Fibroblast of villous mesenchyme (primary cell): ENCODE results near the gene GADD45GIP1. TPM values are rescaled to one million over a fixed set of nuclear protein-coding genes. Genes with fewer than 3 reads are reported as not detected.
A peak's percentile ranks its signal among the peaks of the same experiment; 100 is the strongest.

ENCODE experiments used
- DNase-seq: peaks from one replicate; pipeline ENCODE4 v3.0.0-alpha.2; 2010; ENCODE audit warnings: low read depth
- H3K4me3 ChIP-seq: 2 replicates; pipeline ENCODE4 v1.5.1; 2011; ENCODE audit warnings: low read depth, mild to moderate bottlenecking, low read length
- CTCF ChIP-seq: IDR thresholded peaks from 2 replicates; pipeline ENCODE4 v1.5.1; 2012; ENCODE audit warnings: low read depth, mild to moderate bottlenecking, low read length; ENCODE audit not compliant: insufficient read depth
- total RNA-seq: library from RNA; depleted of rRNA; stranded (reverse); fragments of >200 nt; gene quantifications from 2 replicates; pipeline ENCODE4 v1.2.3, GENCODE V29; 2012

Gene GADD45GIP1
- total RNA-seq, 1 donor, result 18.6 TPM

GRCh38 chr19:12974301-12975220 lies 17.5 kb upstream of the GADD45GIP1 start:
- no peak for TF ChIP-seq CTCF
- no peak for DNase-seq
- no peak overlapping the region for H3K4me3 ChIP-seq

- H3K4me3 ChIP-seq, result no peak overlapping the region
- no peak for DNase-seq
- TF ChIP-seq CTCF, result no peak
Measured at GRCh38 chr19:12973236-12973635, 16.2 kb upstream of the GADD45GIP1 start.

DNA sequence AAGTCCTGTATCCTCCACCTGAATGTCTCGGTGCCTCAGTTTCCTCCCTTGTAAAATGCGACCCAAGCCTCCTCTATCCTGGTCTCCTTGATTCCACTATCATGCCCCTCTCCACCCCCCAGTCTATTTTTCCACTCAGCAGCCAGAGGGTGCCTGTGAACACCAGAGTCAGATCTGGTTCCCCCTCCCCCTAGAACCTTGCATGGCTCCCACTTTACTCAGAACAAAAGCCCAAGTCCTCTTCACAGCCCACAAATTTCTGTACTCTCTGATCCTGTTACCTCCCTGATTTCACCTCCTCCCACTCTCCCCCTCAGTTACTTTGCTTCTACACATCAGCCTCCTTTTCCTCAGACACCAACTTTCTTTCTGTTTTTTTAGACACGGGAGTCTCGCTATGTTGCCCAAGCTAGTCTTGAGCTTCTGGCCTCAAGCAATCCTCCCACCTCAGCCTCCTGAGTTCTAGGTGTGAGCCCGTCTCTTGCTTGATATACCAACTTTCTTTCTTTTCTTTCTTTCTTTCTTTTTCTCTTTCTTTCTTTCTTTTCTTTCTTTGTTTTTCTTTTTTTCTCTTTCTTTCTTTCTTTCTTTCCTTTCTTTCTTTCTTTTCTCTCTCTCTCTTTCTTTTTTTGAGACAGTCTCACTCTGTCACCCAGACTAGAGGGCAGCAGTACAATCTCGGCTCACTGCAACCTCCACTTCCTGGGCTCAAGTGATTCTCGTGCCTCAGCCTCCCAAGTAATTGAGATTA lies 13.2 kb upstream of the GADD45GIP1 start:
- no peak overlapping the region for H3K4me3 ChIP-seq
- TF ChIP-seq CTCF, result no peak
- DNase-seq, result no peak

- no peak for DNase-seq
- no peak within 1 kb of the TSS for H3K4me3 ChIP-seq
- no peak for TF ChIP-seq CTCF
Measured at GRCh38 chr19:12969292-12969988, 12.4 kb upstream of the GADD45GIP1 start, which contains the start of gene DAND5. Gene DAND5 (plus strand): TSS chr19:12969576. CDS start chr19:12969661, 85 bp downstream.

DNA sequence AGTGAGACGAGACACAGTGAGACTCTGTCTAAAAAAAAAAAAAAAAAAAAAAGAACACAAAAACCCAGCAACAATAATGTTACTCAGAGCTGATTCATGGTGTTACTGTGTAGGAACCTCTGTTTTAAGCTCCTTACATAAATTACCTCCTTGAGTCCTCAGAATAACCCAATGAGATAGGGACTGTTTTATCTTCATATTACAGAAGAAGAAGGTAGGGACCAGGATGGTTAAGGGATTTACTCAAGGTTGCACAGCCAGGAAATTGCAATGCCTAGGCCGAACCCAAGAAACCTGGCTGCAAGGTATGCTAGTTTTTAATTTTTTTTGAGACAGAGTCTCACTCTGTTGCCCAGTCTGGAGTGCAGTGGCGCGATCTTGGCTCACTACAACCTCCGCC lies 10.9 kb upstream of the GADD45GIP1 start:
- TF ChIP-seq CTCF, result no peak
- no peak overlapping the region for H3K4me3 ChIP-seq
- no peak for DNase-seq

DNA sequence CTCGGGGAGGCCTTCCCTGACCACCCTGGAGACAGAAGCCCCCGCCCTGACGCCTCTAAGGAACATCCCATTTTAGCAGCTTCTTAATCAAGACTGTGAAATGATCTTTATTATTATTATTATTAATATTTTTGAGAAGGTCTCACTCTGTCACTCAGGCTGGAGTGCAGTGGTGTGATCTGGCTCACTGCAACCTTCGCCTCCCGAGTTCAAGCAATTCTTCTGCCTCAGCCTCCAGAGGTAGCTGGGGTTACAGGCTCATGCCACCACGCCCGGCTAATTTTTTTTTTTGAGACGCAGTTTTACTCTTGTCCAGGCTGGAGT lies 8.8 kb upstream of the GADD45GIP1 start:
- DNase-seq, result no peak
- TF ChIP-seq CTCF, result no peak
- H3K4me3 ChIP-seq, result peak overlapping the region; percentile 64
